GM18868 (cell line): Measurements from ENCODE around the gene AGRN.
"Not testable (repeated sequence)": the region's sequence is repeated elsewhere in the genome, so short reads cannot be mapped to it uniquely, and the experiment has no call there.

ENCODE experiments used
- ATAC-seq: cut with Tn5 transposase; IDR thresholded peaks from one replicate; pipeline ENCODE4 v1.9.1; 2021; ENCODE audit warnings: mild to moderate bottlenecking, moderate library complexity; ENCODE audit not compliant: unreplicated experiment

Gene AGRN

GRCh38 chr1:999725-1000356 is 20.1 kb upstream of the AGRN start, which contains the start of gene HES4:
Gene HES4, minus strand, starts transcription at chr1:1000097. Its CDS starts 124 bp downstream, at chr1:999973.
- ATAC-seq = no peak

GRCh38 chr1:1000357-1001056 is 19.4 kb upstream of the AGRN start:
- no peak for ATAC-seq

- no peak for ATAC-seq
These were observed 18.7 kb upstream of the AGRN start for GRCh38 chr1:1001057-1001783.

- no peak for ATAC-seq
These were observed 16.1 kb upstream of the AGRN start for GRCh38 chr1:1003618-1004419.

GRCh38 chr1:1004420-1004779 is 15.5 kb upstream of the AGRN start:
- ATAC-seq = no peak

GRCh38 chr1:1004780-1005697 is 14.9 kb upstream of the AGRN start:
- no peak for ATAC-seq

- no peak for ATAC-seq
These were observed 14.1 kb upstream of the AGRN start for GRCh38 chr1:1005774-1006304.

- ATAC-seq = no peak
These were observed 13.4 kb upstream of the AGRN start for GRCh38 chr1:1006305-1007159.

GRCh38 chr1:1010131-1010530 is 9.8 kb upstream of the AGRN start:
- ATAC-seq = not testable (repeated sequence)

- ATAC-seq = no peak
These were observed 8.4 kb upstream of the AGRN start for GRCh38 chr1:1011396-1011949.

GRCh38 chr1:1012736-1013104 is 7.2 kb upstream of the AGRN start:
- ATAC-seq = not testable (repeated sequence)

- ATAC-seq = peak; percentile 85
These were observed 6.6 kb upstream of the AGRN start, which contains the start of gene ISG15 for GRCh38 chr1:1013105-1013921. Gene ISG15, plus strand, starts transcription at chr1:1013497. Its CDS starts 77 bp downstream, at chr1:1013574.

GRCh38 chr1:1013922-1014648 is 5.8 kb upstream of the AGRN start:
- no peak for ATAC-seq

GRCh38 chr1:1014799-1015681 is 4.9 kb upstream of the AGRN start:
- ATAC-seq = no peak

GRCh38 chr1:1017397-1018320 is 2.3 kb upstream of the AGRN start:
- not testable (repeated sequence) for ATAC-seq
